ENCODE results near the gene RACGAP1.

The RACGAP1 gene

GRCh38 chr12:49985981-49986380 lies 39.3 kb downstream of the RACGAP1 start:
- DNase-seq (ENCODE audit: low read depth in 2 of 2): no peak

DNA sequence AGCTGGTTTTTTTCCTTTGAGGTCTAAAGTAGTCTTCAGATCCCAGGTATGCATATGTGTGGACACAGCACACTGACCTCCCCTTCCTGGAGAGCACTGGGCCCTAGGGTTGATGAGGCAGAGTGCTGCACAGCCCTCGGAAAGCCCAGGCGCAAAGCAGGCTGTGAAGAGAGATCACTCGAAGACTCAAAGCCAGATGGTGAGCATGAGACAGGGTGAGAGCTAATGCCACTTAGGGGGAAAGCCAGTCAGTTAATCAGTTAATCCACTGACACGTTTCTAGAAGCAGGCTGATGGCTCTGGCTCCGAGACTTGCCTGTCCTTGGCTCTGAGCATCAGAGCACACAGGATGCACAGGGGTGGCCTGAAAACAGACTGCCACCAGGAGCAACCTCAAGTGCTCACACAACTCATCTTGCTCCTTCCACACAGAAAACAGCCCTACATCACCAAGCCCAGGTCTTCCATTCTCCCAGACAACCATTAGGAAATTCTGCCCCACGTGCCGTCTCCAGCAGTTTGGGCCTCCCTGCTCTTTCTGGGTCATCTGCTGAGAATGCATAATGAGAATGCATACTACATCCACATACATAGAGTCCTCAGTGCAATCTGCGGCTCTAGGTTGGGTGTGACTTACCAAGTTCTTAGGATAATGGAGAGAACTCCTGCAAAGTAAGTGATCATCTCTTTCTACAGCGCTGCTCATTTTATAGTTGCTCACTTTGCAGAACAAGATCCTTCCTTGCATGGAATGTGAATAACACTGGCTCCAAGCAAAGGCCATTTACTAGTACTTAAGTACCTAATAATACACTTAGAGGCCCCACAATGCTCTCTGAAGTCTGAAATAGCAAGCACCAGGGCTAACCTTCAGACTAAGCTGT lies 40.6 kb downstream of the RACGAP1 start:
- no peak for DNase-seq (ENCODE audit: low read depth in 2 of 2)

- no peak for DNase-seq (ENCODE audit: low read depth in 2 of 2)
Observed at GRCh38 chr12:49983892-49984291, 41.4 kb downstream of the RACGAP1 start.

- no peak for DNase-seq (ENCODE audit: low read depth in 2 of 2)
Observed at GRCh38 chr12:49982246-49983087, 42.8 kb downstream of the RACGAP1 start.

- no peak for DNase-seq (ENCODE audit: low read depth in 2 of 2)
Observed at GRCh38 chr12:49980501-49981349, 44.6 kb downstream of the RACGAP1 start.

- DNase-seq (ENCODE audit: low read depth in 2 of 2): no peak
Observed at GRCh38 chr12:49979791-49980190, 45.5 kb downstream of the RACGAP1 start.

DNA sequence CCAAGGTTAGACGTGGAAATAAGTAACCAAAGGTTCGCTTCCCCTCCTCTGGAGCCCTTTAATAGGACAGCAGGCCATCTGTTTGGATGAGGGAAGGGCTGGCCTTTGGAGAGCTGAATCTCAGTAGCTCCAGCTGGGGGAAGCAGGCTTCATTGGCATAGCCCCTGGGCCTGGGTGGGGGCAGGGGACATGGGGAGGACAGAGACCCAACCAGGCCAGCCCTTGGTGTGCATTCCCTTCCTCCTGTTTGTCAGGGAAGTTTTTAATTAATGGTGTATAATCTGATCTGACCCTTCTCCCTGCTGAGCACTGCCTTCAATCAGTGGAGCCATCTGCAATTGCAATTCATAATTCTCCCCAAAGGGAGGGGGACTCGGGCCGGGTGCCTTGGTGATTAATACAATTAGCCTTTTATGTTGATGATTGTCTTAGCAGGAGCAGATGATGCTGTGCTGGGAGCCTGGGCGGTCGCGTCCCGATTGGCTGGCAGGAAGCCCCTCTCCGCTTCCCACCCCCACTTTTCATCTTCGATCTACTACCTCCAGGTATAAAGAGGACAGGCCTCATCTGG lies 46.2 kb downstream of the RACGAP1 start:
- DNase-seq (ENCODE audit: low read depth in 2 of 2): no peak

DNA sequence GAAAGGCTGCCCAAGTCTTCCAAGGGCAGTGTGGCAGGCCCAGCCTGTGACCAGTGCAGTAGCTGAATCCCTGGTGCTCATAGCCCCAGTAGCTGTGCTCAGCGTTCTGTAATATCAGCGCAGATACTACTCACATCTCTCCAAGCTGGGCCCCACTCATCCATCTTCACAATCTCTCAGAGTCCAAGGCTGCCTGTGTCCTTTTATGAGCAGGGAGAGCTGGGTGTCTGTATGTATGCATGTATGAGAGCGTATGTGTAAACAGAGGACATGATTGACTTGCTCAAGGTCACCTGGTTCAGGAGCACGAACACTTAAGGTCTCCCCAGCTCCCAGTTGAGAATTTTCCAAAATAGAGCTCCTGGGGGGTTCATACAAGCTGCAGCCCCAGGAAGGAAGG lies 47.2 kb downstream of the RACGAP1 start:
- DNase-seq (ENCODE audit: low read depth in 2 of 2): no peak

GRCh38 chr12:49976557-49976956 lies 48.7 kb downstream of the RACGAP1 start:
- DNase-seq (ENCODE audit: low read depth in 2 of 2): no peak

DNA sequence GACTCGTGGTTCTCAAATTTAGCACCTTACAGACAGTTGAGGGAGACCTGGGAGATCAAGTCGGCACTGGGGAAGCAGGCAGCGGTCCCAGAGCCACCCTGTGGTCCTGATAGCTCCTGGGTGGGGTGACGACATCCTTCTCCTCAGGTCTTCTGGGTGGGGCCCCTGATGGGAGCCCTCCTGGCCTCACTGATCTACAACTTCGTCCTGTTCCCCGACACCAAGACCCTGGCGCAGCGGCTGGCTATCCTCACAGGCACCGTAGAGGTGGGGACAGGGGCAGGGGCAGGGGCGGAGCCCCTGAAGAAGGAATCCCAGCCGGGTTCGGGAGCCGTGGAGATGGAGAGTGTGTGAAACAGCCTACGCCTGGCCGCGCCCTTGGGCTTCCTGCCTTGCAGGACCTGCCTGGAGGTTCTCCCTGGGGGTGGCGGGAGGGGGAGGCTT lies 50.0 kb downstream of the RACGAP1 start:
- DNase-seq (ENCODE audit: low read depth in 2 of 2): no peak

- no peak for DNase-seq (ENCODE audit: low read depth in 2 of 2)
Observed at GRCh38 chr12:49974677-49975317, 50.5 kb downstream of the RACGAP1 start.

GRCh38 chr12:49974231-49974675 lies 51.0 kb downstream of the RACGAP1 start:
- no peak for DNase-seq (ENCODE audit: low read depth in 2 of 2)

DNA sequence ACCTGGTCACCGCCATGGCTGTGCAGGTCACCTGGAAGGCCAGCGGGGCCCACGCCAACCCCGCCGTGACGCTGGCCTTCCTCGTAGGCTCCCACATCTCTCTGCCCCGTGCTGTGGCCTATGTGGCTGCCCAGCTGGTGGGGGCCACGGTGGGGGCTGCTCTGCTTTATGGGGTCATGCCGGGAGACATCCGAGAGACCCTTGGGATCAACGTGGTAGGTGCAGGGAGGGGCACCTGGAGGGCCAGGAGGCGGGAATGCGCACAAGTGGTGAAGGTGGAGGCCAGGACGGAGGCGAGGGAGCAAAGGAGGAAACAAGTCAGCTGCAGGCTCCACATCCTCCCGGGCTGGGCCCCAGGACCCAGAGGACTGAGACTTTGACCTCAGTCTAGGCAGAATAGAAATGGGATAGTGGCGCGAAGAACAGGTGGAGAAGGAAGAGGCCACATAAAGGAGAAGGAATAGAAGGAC lies 51.9 kb downstream of the RACGAP1 start:
- DNase-seq (ENCODE audit: low read depth in 2 of 2): no peak

DNA sequence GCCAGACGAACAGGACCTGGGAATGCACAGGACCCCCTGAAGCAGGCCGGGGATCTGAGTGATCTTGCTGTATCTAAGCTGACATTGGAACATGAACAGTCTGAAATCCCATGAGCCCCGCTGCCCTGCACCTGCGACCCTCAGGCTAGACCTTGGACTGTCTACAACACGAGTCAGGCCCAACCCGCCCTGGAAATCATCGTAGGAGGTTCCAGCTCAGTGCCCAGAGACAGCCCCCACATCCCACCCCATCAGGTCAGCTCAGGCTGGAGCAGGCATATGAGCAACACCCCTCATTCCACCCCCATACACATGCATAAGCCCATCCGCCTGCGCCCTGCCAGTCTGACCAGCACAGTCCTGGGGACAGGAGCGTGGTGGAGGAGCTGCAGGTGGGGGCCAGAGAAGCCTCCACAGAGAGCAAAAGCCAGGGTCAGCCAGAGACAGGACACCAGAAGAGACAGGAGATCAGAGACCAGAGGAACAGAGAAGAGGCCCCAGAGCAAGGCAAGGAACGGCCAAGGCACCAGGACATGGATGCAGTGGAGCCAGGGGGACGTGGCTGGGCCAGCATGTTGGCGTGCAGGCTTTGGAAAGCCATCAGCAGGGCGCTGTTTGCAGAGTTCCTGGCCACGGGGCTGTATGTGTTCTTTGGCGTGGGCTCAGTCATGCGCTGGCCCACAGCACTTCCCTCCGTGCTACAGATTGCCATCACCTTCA lies 52.5 kb downstream of the RACGAP1 start, which contains the start of gene AQP6:
AQP6 (plus strand) TSS at position 307 of the 720 bp plus-strand sequence; CDS start at position 534, 227 bp downstream.
- DNase-seq (ENCODE audit: low read depth in 2 of 2): no peak

DNA sequence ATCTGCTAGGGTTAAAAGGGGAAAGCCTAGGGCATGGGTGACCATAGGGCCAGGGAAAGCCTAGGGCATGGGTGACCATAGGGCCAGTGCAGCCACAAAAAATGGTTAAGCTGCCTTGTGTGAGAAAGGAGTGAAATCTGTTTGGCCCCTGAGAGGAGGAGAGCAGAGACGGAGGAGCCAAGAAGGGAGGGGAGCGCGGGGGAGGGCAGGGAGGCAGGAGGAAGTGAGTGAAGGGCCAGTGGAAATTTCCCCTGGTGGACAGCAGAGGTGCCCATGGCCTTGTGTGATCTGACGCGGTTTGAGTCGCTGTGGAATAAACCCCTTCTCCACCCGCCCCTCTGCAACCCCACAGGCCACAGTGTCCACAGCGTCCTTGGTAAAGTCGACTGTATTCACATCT lies 53.2 kb downstream of the RACGAP1 start:
- DNase-seq (ENCODE audit: low read depth in 2 of 2): no peak

DNA sequence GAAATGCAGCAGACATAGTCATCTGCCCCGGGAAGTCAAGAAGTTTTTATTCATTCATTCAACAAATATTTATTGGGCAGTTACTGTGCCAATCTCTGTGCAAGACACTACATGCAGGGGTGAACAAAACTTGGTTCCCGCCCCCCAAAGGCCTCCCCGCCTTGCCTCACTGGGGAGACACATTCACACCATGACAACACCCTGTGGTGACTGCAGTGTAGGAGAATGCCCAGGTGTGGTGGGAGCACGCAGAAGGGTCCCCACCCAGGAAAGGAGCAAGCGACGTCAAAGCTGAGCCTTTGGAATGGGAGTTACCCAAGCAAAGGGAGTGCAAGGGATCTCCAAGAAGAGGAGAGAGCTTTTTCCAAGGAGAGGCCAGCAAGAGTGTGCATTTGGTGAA lies 54.2 kb downstream of the RACGAP1 start:
- no peak for DNase-seq (ENCODE audit: low read depth in 2 of 2)

GRCh38 chr12:49970658-49971057 lies 54.6 kb downstream of the RACGAP1 start:
- no peak for DNase-seq (ENCODE audit: low read depth in 2 of 2)

- DNase-seq (ENCODE audit: low read depth in 2 of 2): no peak
Observed at GRCh38 chr12:49969651-49970429, 55.5 kb downstream of the RACGAP1 start.

DNA sequence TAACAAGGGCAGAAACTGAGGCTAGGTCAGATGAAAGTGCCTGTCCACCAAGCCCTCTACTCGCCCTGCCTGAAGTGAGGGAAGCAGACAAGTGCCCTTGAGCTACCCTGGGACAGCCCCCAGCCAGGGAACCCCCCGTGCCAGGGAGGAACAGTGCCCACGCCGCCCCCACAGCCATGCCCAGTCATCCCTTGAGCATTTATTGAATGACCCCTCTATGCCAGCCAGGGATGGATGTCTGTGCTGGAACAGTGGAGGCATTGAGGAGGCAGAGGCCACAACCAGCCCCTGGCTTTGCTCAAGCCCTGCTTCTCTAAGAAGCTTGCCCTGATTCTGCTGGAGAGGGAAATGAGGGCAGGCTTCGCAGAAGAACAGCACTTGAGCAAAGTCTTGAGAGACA lies 56.3 kb downstream of the RACGAP1 start:
- no peak for DNase-seq (ENCODE audit: low read depth in 2 of 2)

Data from stimulated activated CD8-positive, alpha-beta memory T cell treated with anti-CD3 and anti-CD28 coated beads, Interleukin-2, amount 100 ng/mL, for 1 hour (primary cell).